Activated CD4-positive, alpha-beta T cell treated with anti-CD3 and anti-CD28 coated beads, Interleukin-2, amount 50 U/mL, for 24 hours (primary cell): ENCODE measurements around the gene KTI12.
"Not testable (repeated sequence)": the region's sequence is repeated elsewhere in the genome, so short reads cannot be mapped to it uniquely, and the experiment has no call there.

Experiments used
- DNase-seq, 2 donors: peaks; one replicate each; pipeline ENCODE4 v3.0.0-alpha.2; 2020; ENCODE audit warnings: low read depth in 1 of 2, low spot score in 1 of 2

Gene KTI12

GRCh38 chr1:52033190-52034049 lies at the start of gene KTI12:
TSS of gene KTI12 (minus strand) at chr1:52033810. CDS start at chr1:52033761, 49 bp downstream.
- DNase-seq: peak; percentile 62 to 85

GRCh38 chr1:52080014-52080415 lies 46.4 kb upstream of the KTI12 start:
- no peak for DNase-seq

- DNase-seq: not testable (repeated sequence)
Measured at GRCh38 chr1:52077277-52077676, 43.7 kb upstream of the KTI12 start.

- DNase-seq: no peak
Measured at GRCh38 chr1:52072291-52072690, 38.7 kb upstream of the KTI12 start.

GRCh38 chr1:52070704-52071103 lies 37.1 kb upstream of the KTI12 start:
- no peak for DNase-seq

GRCh38 chr1:52063192-52063591 lies 29.6 kb upstream of the KTI12 start:
- DNase-seq: no peak

GRCh38 chr1:52060822-52061221 lies 27.2 kb upstream of the KTI12 start:
- DNase-seq: no peak

GRCh38 chr1:52059888-52060287 lies 26.3 kb upstream of the KTI12 start:
- DNase-seq: no peak

GRCh38 chr1:52059321-52059720 lies 25.7 kb upstream of the KTI12 start:
- DNase-seq: no peak

GRCh38 chr1:52057876-52058415 lies 24.3 kb upstream of the KTI12 start:
- no peak for DNase-seq

GRCh38 chr1:52057255-52057654 lies 23.6 kb upstream of the KTI12 start:
- no peak for DNase-seq

GRCh38 chr1:52056937-52057231 lies 23.3 kb upstream of the KTI12 start:
- DNase-seq: no peak

GRCh38 chr1:52056163-52056936 lies 22.7 kb upstream of the KTI12 start, which contains the start of gene BTF3L4:
TSS of gene BTF3L4 (plus strand) at chr1:52056295. CDS start at chr1:52059848, 3,553 bp downstream.
- DNase-seq: peak; percentile 82 to 93

GRCh38 chr1:52055866-52056162 lies 22.2 kb upstream of the KTI12 start:
- DNase-seq: no peak

GRCh38 chr1:52055066-52055865 lies 21.7 kb upstream of the KTI12 start, which contains the start of gene TXNDC12:
TSS of gene TXNDC12 (minus strand) at chr1:52055191. CDS start at chr1:52055096, 95 bp downstream.
- DNase-seq: peak; percentile 28 to 60

- no peak for DNase-seq
Measured at GRCh38 chr1:52054496-52055065, 21.0 kb upstream of the KTI12 start.

- no peak for DNase-seq
Measured at GRCh38 chr1:52053862-52054261, 20.3 kb upstream of the KTI12 start.

GRCh38 chr1:52049337-52049736 lies 15.7 kb upstream of the KTI12 start:
- not testable (repeated sequence) for DNase-seq

- DNase-seq: not testable (repeated sequence)
Measured at GRCh38 chr1:52045666-52046195, 12.1 kb upstream of the KTI12 start.

- DNase-seq: no peak
Measured at GRCh38 chr1:52045236-52045635, 11.6 kb upstream of the KTI12 start.
